Measurements from ENCODE around the gene ADGRG2.
"Not testable (repeated sequence)": the region's sequence is repeated elsewhere in the genome, so short reads cannot be mapped to it uniquely, and the experiment has no call there.

The ADGRG2 gene

GRCh38 chrX:19072372-19072771, 49.9 kb downstream of the ADGRG2 start:
- DNase-seq, result no peak

- no peak for DNase-seq
These were observed 51.7 kb downstream of the ADGRG2 start for GRCh38 chrX:19070555-19070994.

GRCh38 chrX:19066987-19067386, 55.3 kb downstream of the ADGRG2 start:
- DNase-seq, result not testable (repeated sequence)

DNA sequence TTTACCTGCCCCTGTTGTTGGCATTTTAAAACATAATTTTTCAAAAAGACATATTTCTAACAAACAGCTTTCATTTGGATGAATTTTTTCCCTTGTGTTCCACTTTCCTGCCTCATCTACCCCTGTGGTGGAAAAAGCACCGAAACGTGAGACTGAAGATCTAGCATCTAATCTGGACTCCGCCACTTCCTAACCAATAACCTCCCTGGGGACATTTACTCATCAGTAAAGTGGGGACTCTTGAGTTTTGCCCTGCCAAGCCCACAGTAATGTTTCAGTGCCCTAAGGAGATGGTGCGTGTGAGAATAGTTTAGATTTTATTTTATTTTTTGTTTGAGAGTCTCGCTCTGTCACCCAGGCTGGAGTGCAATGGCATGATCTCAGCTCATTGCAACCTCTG, 56.7 kb downstream of the ADGRG2 start:
- DNase-seq, result no peak

GRCh38 chrX:19064175-19064574, 58.1 kb downstream of the ADGRG2 start:
- no peak for DNase-seq

GRCh38 chrX:19063030-19063429, 59.2 kb downstream of the ADGRG2 start:
- DNase-seq, result no peak

DNA sequence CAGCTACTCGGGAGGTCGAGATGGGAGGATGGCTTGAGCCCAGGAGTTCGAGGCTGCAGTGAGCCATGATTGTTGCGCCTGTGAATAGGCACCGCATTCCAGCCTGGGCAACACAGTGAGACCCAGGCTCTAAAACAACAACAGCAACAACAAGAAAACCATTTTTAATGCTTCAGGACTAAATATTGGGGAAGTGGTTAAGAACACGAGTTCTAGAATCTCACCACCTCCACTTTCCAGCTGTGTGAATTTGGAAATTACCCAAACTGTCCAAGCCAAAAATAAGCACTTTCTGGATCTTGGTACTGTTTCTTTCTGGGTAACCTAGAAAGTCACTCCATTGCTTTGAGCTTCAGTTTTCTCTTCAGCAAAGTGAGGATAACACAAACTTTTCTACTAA, 63.2 kb downstream of the ADGRG2 start:
- no peak for DNase-seq

DNA sequence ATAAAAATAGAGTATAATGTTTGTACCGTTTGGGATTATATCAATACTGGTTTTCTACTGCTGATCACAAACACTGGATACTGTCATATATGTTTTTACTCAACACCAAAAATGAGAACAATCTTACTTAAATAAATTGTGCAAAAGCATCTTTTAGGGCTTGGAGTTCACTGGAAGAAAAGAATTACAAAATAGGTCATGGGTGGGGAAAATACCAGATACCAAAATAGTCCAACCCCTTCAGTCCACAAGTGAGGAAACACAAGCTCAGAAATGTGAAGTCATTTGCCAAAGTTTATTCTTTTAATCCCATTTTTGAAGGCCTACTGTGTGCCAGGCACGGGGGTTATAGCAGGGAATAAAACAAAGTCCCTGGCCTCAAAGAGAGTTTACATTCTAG, 64.4 kb downstream of the ADGRG2 start:
- DNase-seq, result no peak

DNA sequence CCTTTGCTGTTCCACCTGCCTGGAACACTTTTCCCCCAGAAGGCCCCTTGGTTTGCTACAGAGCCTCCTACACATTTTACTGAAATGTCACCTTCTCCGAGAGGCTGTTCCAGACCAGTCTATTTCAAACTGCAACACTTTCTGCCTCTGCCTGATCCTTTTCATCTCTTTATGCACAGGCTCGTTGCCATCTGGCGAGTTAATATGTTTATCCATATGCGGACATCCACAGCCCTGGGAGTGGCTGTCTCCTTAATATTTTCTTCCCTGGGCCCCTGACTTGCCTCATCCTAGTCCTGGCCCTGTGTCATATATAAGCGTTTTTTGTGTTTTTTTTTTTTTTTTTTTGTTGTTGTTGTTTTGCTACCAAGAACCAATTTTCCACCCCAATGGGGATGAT, 73.2 kb downstream of the ADGRG2 start:
- DNase-seq, result no peak

DNA sequence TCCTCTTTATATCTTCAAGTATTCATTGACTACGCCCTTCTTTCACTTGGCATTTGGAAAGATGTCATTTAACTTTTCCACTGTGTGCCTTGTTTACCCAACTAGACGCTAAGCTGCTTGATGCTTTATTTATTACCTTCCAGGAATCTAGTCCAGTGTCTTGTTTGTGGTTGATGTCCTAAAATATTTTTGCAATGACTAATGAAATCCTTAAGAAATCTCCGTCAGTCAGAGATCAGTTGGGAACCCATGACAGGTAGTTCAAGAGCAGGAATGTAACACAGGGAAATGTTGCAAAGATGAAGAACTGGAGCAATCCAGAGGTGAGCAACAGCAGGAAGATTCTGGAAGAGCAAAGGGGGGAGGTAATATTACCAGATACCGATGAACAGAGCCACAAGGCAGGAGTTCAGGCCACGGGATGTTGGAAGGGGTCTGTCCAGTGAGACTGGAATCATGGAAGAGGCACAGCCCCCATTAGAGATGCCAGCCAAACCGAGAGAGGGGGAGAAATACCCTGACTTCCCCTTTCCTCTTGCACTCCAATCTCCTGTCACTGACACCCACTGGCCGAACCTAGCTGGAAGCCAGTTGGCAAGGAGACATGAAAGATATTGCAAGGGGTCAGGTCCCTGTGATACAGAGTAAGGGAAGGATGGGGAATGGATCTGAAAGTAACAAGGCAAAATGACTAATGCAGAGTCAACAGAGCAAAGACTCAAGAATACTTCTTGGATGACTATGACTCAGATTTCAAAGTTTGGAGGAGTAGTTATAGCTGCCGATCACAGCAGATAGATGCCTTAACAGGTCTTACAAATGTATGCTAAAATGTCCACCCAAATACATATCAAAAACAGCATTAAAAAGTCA, 75.7 kb downstream of the ADGRG2 start:
- DNase-seq, result no peak

DNA sequence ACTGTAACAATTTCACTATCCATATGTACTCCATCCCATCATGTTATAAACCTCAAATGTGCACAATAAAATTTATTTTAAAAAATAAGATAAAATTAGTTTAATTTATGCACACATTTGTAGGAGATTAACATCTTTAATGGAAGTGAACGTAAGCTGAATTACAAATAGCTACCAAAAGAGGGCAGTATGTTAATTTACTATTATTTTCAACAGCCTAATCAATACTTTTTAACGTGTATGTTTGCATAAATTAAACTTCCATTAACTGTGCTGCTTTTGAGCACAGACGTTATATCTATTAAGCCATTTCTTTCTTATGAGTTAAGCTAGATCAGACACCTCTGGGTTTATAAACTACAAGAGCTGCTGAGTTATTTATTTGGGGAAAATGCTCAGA, 81.9 kb downstream of the ADGRG2 start:
- no peak for DNase-seq

DNA sequence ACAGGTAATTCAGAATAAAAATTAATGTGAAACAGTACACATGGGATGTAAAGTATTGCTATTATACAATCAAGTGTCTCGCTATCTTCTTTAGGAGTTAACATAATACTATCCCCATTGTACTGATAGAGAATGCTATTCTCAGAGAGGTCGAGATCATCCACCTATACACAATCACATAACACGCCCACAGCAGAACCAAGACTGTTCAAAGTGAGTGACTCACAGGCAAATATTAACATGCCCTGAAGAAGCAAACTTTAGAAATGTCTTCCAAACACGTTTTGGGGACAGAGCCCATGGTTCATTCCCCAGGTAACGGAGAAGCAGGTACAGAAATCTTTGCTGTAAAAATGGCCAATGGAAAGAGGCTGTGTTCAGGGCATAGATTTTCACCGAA, 88.2 kb downstream of the ADGRG2 start:
- DNase-seq, result no peak

DNA sequence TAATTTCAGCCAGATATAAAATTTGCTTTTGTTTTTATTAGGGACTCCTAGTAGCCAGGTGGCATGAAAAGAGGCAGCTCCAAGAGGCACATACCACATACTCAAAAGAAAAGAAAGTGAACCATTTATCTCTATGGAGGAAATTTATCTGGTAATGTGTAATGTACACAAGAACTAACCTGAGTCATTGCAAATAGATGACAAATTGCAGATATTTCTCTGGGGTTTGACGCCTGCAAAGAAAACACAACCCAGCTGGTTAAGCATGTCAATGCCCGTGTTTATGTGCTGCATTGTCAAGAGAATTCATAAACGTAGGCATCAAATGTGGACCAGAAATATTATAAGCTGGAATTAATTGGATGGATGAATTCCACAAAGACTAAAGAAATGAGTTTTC, 91.5 kb downstream of the ADGRG2 start:
- DNase-seq, result no peak

DNA sequence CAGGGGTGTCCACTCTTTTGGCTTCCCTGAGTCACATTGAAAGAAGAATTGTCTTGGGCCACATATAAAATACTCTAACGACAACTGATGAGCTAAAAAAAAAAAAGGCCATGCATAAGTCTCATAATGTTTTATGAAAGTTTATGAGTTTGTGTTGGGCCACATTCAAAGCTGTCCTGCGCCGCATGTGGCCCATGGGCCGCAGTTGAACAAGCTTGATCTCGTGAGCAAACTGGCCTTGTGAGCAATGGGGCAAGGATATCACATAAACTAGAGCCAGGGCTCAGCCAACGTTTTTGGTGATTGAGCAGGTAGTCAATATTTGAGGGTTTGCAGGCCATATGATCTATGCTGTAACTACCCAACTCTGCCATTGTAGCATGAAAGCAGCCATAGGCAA, 93.7 kb downstream of the ADGRG2 start:
- DNase-seq, result no peak

DNA sequence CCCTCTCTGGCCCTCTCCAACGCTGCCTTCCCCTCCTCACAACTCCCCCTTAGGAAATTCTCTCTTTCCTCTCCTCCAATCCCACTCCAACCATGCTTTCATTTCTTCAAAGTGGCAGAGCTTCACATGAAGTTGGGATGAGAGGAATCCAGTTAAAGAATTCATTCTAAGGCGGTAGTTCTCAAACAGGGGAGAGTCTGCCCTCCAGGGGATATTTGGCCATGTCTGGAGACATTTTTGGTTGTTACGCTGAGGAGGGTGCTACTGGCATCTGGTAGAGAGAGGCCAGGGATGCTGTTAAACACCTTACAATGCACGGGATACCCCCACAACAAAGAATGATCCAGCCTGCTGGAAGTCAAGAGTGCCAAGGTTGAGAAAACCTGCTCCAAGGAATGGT, 97.9 kb downstream of the ADGRG2 start:
- DNase-seq, result no peak

DNA sequence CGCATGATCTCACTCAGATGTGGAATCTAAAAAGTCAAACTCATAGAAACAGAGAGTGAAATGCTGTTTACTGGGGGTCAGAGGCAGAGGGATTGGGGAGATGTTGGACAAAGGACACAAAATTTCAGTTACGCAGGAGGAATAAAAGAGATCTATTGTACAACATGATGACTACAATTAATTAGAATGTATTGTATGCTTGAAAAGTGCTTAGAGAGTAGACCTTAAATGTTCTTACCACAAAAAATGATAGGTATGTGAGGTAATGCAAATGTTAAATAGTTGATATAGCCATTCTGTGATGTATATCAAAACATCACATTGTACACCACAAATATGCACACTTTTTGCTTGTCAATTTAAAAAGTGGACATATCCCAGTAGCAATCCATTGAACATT, 102.3 kb downstream of the ADGRG2 start:
- DNase-seq, result no peak

DNA sequence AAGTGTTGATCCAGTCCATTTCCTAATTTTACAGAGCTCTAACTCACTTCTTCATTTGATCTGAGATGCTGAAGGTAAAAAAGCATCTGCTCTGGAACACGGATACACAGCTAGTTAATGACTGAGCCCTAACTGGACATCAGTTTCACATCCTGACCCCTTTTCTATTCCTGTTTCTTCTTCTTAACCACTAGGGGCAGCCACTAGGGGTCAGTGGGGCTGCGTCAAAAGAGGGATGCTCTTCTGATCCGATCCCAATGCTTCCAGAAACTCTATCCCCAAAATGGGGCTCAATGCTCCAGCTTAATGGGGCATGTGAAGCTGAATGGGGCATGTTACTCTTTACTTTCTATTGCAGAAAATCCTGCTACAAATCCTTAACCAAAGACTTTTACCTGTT, 105.0 kb downstream of the ADGRG2 start:
- DNase-seq, result peak; percentile 19

GRCh38 chrX:19016614-19017013, 105.7 kb downstream of the ADGRG2 start:
- not testable (repeated sequence) for DNase-seq

GRCh38 chrX:19007868-19008267, 114.4 kb downstream of the ADGRG2 start:
- DNase-seq, result no peak

DNA sequence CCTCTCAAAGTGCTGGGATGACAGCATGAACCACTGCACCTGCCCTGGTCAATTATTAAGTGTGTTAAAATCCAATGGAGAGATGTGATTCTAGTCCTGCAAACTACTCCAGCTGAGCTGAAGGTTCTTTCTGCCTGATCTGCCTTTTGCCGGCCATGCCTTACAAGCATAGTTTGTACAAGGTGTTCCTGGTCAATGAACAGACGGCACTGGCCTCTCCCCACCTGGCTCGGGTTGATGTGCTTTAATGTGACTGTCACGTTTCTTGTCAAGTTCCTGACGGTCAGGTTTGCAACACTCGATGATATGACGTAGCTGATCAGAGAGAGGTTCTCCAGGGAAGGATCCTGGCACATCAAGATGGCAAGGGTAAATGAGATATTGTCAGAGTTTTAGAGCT, 115.3 kb downstream of the ADGRG2 start:
- DNase-seq, result no peak

DNA sequence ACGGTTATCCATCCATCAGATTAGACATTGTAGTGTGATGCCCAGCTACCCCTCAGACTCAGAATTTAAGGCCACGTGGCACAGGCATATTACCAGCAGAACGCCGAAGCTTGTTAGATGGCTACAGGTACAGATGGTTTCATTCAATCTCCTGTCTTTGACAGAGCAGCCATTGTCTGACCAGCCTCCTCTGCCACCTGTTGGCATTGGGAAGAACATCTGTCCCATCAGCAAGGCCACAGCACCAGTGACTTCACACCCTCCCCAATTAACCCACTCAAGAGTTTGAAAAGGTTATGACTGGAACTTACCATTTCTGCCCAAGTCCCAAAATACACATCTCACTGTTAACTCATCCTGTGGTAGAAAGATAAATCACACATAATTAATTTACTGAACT, 116.4 kb downstream of the ADGRG2 start:
- no peak for DNase-seq

DNA sequence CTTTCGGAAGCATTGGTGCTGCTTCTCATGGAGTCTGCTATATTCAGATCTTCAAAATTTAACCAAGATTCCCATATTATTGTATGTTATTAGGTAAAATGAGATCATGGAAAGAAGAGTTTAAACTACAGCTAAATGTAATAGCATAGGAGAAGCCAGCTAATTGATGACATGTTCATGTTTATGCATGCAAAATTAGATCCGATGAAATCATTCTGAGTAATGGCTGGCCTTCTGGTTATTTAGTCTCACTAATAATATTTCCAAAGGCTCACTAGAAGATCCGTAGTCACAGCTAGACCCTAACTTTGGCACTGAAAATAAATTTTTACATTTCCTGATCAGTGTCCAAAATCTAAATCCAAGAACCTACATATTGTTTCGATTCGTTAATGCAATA, 118.5 kb downstream of the ADGRG2 start:
- no peak for DNase-seq

DNA sequence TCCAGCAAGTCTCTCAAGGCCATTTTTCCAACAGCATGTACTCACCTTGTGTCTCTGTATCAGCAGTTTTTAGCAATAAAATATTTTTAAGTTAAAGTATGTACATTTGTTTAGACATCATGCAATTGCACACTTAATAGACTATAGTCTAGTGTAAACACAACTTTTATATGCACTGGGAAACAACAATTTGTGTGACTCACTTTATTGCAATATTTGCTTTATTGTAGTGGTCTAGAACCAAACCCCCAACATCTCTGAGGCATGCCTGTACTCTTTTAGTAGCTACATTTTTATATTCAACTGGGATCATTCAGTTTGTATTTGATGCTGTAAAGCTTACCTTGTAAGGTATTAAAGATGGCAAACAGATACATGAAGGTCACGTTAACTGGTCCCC, 123.6 kb downstream of the ADGRG2 start:
- no peak for DNase-seq

DNA sequence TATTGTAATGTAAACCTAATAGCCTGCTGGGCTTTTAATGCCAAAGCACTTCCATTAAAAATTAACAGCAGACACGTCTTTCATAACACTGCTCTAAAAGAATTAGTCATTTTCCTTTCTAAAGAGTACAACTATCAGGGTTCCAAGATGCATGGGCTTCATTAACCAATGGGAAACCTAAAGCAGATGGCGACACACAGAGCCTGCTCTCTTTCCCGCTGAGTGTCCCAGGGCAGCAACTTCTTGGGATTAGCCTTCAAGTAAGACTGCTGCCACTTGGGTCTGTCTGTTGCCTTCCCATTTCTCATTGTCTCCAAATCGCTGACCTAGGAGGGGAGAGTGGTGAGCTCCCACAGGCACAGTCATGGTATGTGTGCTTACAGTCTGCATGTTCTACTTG, 124.4 kb downstream of the ADGRG2 start:
- no peak for DNase-seq

DNA sequence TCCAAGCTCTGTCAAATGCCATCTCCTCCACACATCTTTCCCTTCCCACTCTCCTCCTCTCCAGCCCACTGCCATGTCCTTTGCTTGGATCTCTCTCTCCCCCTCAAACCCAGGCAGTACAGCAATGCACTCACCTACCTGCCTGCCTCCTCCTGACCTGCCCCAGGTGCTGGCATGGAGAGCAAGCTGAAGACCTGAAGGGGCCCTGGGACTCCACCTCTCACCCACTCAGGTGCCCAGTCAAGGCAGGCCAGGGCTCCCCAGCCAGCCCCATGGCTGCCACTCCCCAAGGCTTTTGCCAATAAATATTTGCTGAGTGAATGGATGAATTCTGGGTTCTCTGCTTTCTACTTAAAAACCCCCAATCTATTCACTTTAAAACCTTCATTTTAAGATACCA, 125.7 kb downstream of the ADGRG2 start:
- no peak for DNase-seq
